Osteoblast (primary cell): ENCODE data around the gene ARHGEF7. TPM values are rescaled to one million over a fixed set of nuclear protein-coding genes. Genes with fewer than 3 reads are reported as not detected.

Experiments
- DNase-seq: peaks from one replicate; pipeline ENCODE4 v3.0.0; 2011; ENCODE audit warnings: low spot score, mixed read lengths; ENCODE audit not compliant: insufficient read length; ENCODE audit errors: missing footprints
- H2AFZ ChIP-seq: 2 replicates; pipeline ENCODE4 v1.6.0; 2011; ENCODE audit warnings: mild to moderate bottlenecking, low read length
- H3K27ac ChIP-seq: 2 replicates; pipeline ENCODE4 v1.5.1; 2011; ENCODE audit warnings: mild to moderate bottlenecking, low read depth, low read length, moderate library complexity
- H3K27me3 ChIP-seq: 2 replicates; pipeline ENCODE4 v1.6.0; 2012; ENCODE audit warnings: mild to moderate bottlenecking, control low read depth, inconsistent platforms, low read length, moderate library complexity; ENCODE audit not compliant: insufficient read depth
- H3K36me3 ChIP-seq: 2 replicates; pipeline ENCODE4 v1.5.1; 2011; ENCODE audit warnings: mild to moderate bottlenecking, low read length, control low read depth, moderate library complexity; ENCODE audit not compliant: insufficient read depth
- H3K4me1 ChIP-seq: 2 replicates; pipeline ENCODE4 v1.5.1; 2011; ENCODE audit warnings: mild to moderate bottlenecking, low read length, control low read depth, moderate library complexity; ENCODE audit not compliant: insufficient read depth
- H3K4me2 ChIP-seq: 2 replicates; pipeline ENCODE4 v1.6.0; 2011; ENCODE audit warnings: mild to moderate bottlenecking, low read length; ENCODE audit not compliant: insufficient read depth
- H3K4me3 ChIP-seq: fragments of 200-600 bp; sonication (generic); 3 replicates; pipeline ENCODE4 v1.5.1; 2012; ENCODE audit warnings: mild to moderate bottlenecking, low read length, inconsistent platforms; ENCODE audit not compliant: insufficient read depth
- H3K79me2 ChIP-seq: 2 replicates; pipeline ENCODE4 v1.6.0; 2012; ENCODE audit warnings: mild to moderate bottlenecking, low read length, control low read depth, inconsistent platforms; ENCODE audit not compliant: insufficient read depth
- H3K9me3 ChIP-seq: 2 replicates; pipeline ENCODE4 v1.5.1; 2011; ENCODE audit warnings: low read depth, low read length, control low read depth
- H4K20me1 ChIP-seq: 2 replicates; pipeline ENCODE4 v1.6.0; 2012; ENCODE audit warnings: mild to moderate bottlenecking, low read length, control low read depth; ENCODE audit not compliant: insufficient read depth
- total RNA-seq: library from RNA; depleted of rRNA; stranded (reverse); fragments of >200 nt; gene quantifications from 2 replicates; pipeline ENCODE4 v1.2.3, GENCODE V29; 2012
- TF ChIP-seq, protein P1 (sequence below): IDR thresholded peaks from 2 replicates; pipeline ENCODE4 v1.5.1; 2011; ENCODE audit warnings: mild to moderate bottlenecking, low read depth, low read length, moderate library complexity; ENCODE audit errors: extremely low read depth

ARHGEF7 gene
- total RNA-seq, 1 donor: 27.5 TPM

DNA sequence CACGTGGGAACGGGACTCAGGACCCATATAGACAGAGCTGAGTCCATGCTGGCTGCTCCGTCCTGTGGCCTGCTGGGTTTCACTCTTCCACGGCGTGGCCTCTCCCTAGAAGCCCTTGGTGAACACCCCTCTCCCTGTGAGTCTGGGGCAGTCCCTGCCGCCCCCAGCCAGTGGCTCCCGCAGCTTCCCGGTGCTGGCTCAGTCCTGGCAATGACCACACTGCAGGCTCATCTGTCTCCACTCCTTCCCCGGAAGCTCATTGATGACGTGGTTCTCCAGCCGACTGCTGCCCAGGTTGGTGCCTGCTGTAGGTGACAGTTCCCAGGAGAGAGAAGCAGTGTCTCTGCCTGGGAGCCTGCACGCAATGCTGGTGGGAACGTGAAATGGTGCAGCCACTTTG, 203.3 kb downstream of the ARHGEF7 start:
- TF ChIP-seq, protein P1, sequence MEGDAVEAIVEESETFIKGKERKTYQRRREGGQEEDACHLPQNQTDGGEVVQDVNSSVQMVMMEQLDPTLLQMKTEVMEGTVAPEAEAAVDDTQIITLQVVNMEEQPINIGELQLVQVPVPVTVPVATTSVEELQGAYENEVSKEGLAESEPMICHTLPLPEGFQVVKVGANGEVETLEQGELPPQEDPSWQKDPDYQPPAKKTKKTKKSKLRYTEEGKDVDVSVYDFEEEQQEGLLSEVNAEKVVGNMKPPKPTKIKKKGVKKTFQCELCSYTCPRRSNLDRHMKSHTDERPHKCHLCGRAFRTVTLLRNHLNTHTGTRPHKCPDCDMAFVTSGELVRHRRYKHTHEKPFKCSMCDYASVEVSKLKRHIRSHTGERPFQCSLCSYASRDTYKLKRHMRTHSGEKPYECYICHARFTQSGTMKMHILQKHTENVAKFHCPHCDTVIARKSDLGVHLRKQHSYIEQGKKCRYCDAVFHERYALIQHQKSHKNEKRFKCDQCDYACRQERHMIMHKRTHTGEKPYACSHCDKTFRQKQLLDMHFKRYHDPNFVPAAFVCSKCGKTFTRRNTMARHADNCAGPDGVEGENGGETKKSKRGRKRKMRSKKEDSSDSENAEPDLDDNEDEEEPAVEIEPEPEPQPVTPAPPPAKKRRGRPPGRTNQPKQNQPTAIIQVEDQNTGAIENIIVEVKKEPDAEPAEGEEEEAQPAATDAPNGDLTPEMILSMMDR: no peak
- DNase-seq: no peak
- no peak overlapping the region for H2AFZ ChIP-seq
- H3K4me1 ChIP-seq: no peaks in the 10 kb centered on the region
- H3K4me3 ChIP-seq: no peak overlapping the region
- H3K79me2 ChIP-seq: no peaks in the 10 kb centered on the region
- no peaks in the 10 kb centered on the region for H3K9me3 ChIP-seq
- no peaks in the 10 kb centered on the region for H4K20me1 ChIP-seq
- no peak overlapping the region for H3K4me2 ChIP-seq
- H3K27ac ChIP-seq: no peak overlapping the region
- no peaks in the 10 kb centered on the region for H3K36me3 ChIP-seq
- H3K27me3 ChIP-seq: no peaks in the 10 kb centered on the region

DNA sequence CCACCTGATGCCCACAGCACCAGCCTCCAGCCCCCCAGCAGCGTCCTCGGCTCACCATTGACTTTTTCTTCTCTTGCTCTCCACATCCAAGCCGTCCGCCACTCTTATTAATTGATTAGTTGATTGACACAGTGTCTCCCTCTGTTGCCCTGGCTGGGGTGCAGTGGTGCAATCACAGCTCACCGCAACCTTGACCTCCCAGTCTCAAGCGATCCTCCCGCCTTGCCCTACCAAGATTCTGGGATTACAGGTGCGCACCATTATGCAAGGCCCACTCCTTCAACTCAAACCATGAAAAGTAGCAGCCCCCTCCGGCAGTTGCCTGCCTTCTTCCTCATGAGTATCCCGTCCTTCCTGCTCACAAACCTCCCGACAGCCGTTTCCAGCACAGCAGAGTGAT, 204.4 kb downstream of the ARHGEF7 start:
- Histone ChIP-seq H4K20me1 (no peaks in the 10 kb centered on the region), H3K4me1 (no peaks in the 10 kb centered on the region), H3K79me2 (no peaks in the 10 kb centered on the region), H3K4me3 (no peak overlapping the region), H2AFZ (no peak overlapping the region), H3K27me3 (no peaks in the 10 kb centered on the region), H3K36me3 (no peaks in the 10 kb centered on the region), H3K4me2 (no peak overlapping the region), H3K9me3 (no peaks in the 10 kb centered on the region), H3K27ac (no peak overlapping the region)
- TF ChIP-seq, protein P1: no peak
- DNase-seq: no peak

GRCh38 chr13:111319998-111320911, 205.1 kb downstream of the ARHGEF7 start, which contains the start of gene TEX29:
TEX29 (plus strand) TSS chr13:111320642; CDS start chr13:111320891, 249 bp downstream.
- Histone ChIP-seq H3K4me2 (no peak within 1 kb of the TSS), H3K27me3 (no peaks in the 10 kb centered on the region), H3K4me1 (no peaks in the 10 kb centered on the region), H3K79me2 (no peaks in the 10 kb centered on the region), H4K20me1 (no peaks in the 10 kb centered on the region), H2AFZ (no peak within 1 kb of the TSS), H3K27ac (no peak within 1 kb of the TSS), H3K9me3 (no peaks in the 10 kb centered on the region), H3K4me3 (no peak within 1 kb of the TSS), H3K36me3 (no peaks in the 10 kb centered on the region)
- DNase-seq: peak; percentile 83
- TF ChIP-seq, protein P1: no peak
